ENCODE measurements around the gene STRAP. TPM values are rescaled to one million over a fixed set of nuclear protein-coding genes. Genes with fewer than 3 reads are reported as not detected.
"Not testable (repeated sequence)": the region's sequence is repeated elsewhere in the genome, so short reads cannot be mapped to it uniquely, and the experiment has no call there.

STRAP gene
- total RNA-seq, 4 donors from 2014 or later, result 36.1 to 62.7 (median 45.1) TPM

GRCh38 chr12:15939111-15939510, 56.9 kb downstream of the STRAP start:
- TF ChIP-seq POLR2A (IDR thresholded peaks at IDR 0.05) (no peak), EP300 (IDR thresholded peaks at IDR 0.05) (no peak), CTCF (IDR thresholded peaks at IDR 0.05) (no peak)
- H3K9me3 ChIP-seq, result peaks cover 0 to 12% (median 0%) of the 10 kb centered on the region in 4 donors

GRCh38 chr12:15942475-15942874, 60.3 kb downstream of the STRAP start:
- TF ChIP-seq CTCF (IDR thresholded peaks at IDR 0.05) (no peak), POLR2A (IDR thresholded peaks at IDR 0.05) (no peak), EP300 (IDR thresholded peaks at IDR 0.05) (no peak)
- peaks cover 0 to 15% (median 0%) of the 10 kb centered on the region in 4 donors for H3K9me3 ChIP-seq
- 89 to 90% methylated on average over 5 of the region's 5 CpGs for WGBS, 2 donors

More at GRCh38 chr12:15939111-15939510, 56.9 kb downstream of the STRAP start:
- H3K27me3 ChIP-seq, result no peaks in the 10 kb centered on the region
- no peak overlapping the region for H3K27ac ChIP-seq
- 90 to 95% methylated on average over 1 of the region's 1 CpG for WGBS, 2 donors
- no peak for DNase-seq (ENCODE audit: low spot score in 2 of 2)
- H3K4me1 ChIP-seq, result no peaks in the 10 kb centered on the region
- H3K36me3 ChIP-seq, result peaks cover 0 to 12% (median 0%) of the 10 kb centered on the region in 3 donors
- H3K4me3 ChIP-seq, result no peak overlapping the region

GRCh38 chr12:15943519-15943918, 61.3 kb downstream of the STRAP start:
- H3K27ac ChIP-seq; H3K27me3 ChIP-seq; H3K4me3 ChIP-seq; DNase-seq (ENCODE audit: low spot score in 2 of 2); H3K4me1 ChIP-seq: not testable (repeated sequence)
- WGBS, 2 donors, result 96 to 99% methylated on average over 5 of the region's 5 CpGs
- Histone ChIP-seq H3K36me3 (peaks cover 0 to 12% (median 0%) of the 10 kb centered on the region in 3 donors), H3K9me3 (peaks cover 0 to 19% (median 0%) of the 10 kb centered on the region in 4 donors)

More at GRCh38 chr12:15942475-15942874, 60.3 kb downstream of the STRAP start:
- no peaks in the 10 kb centered on the region for H3K4me1 ChIP-seq
- H3K27me3 ChIP-seq, result no peaks in the 10 kb centered on the region
- no peak overlapping the region for H3K4me3 ChIP-seq
- peaks cover 0 to 12% (median 0%) of the 10 kb centered on the region in 3 donors for H3K36me3 ChIP-seq
- no peak overlapping the region for H3K27ac ChIP-seq
- DNase-seq (ENCODE audit: low spot score in 2 of 2), result no peak

GRCh38 chr12:15948461-15948860, 66.3 kb downstream of the STRAP start:
- not testable (repeated sequence) for DNase-seq (ENCODE audit: low spot score in 2 of 2); H3K4me3 ChIP-seq; H3K36me3 ChIP-seq; H3K27ac ChIP-seq; H3K27me3 ChIP-seq; H3K4me1 ChIP-seq
- peaks cover 0 to 14% (median 0%) of the 10 kb centered on the region in 4 donors for H3K9me3 ChIP-seq
- WGBS, 2 donors, result 96 to 97% methylated on average over 10 of the region's 10 CpGs

Other genes starting within 250 kb of the STRAP start
- 100 to 1,000 TPM; 153 to 215 (median 193) TPM for gene EPS8, start 93.0 kb upstream of the STRAP start, total RNA-seq
- 10 to 100 TPM; 30.9 to 40.6 (median 34.9) TPM for gene DERA, start 28.9 kb downstream of the STRAP start, total RNA-seq

Measured in tibial nerve (tissue), 4 donors.